NCI-H526 treated with DMSO at 0.1 percent for 48 hours (cell line): ENCODE data around the gene PLAC9.
"Not testable (repeated sequence)": the region's sequence is repeated elsewhere in the genome, so short reads cannot be mapped to it uniquely, and the experiment has no call there.

Experiments used
- DNase-seq: peaks from one replicate; lab custom pipeline; 2025; lab: John Stamatoyannopoulos, UW

The PLAC9 gene

GRCh38 chr10:80139265-80139664 is 6.7 kb downstream of the PLAC9 start:
- DNase-seq: no peak

- DNase-seq: no peak
Observed at GRCh38 chr10:80140251-80140650, 7.7 kb downstream of the PLAC9 start.

GRCh38 chr10:80141696-80142460 is 9.3 kb downstream of the PLAC9 start:
- DNase-seq: no peak

- peak; percentile 48 for DNase-seq
Observed at GRCh38 chr10:80144067-80144695, 11.7 kb downstream of the PLAC9 start.

- DNase-seq: no peak
Observed at GRCh38 chr10:80144696-80145131, 12.2 kb downstream of the PLAC9 start.

- DNase-seq: not testable (repeated sequence)
Observed at GRCh38 chr10:80145406-80146308, 13.1 kb downstream of the PLAC9 start.

- no peak for DNase-seq
Observed at GRCh38 chr10:80146918-80147317, 14.4 kb downstream of the PLAC9 start.

GRCh38 chr10:80148166-80148805 is 15.8 kb downstream of the PLAC9 start:
- DNase-seq: no peak

GRCh38 chr10:80149123-80149522 is 16.6 kb downstream of the PLAC9 start:
- DNase-seq: no peak

GRCh38 chr10:80150172-80150571 is 17.6 kb downstream of the PLAC9 start:
- no peak for DNase-seq

- DNase-seq: no peak
Observed at GRCh38 chr10:80152820-80153219, 20.3 kb downstream of the PLAC9 start.

GRCh38 chr10:80153460-80153859 is 20.9 kb downstream of the PLAC9 start:
- DNase-seq: no peak

- no peak for DNase-seq
Observed at GRCh38 chr10:80154626-80154977, 22.1 kb downstream of the PLAC9 start.

GRCh38 chr10:80154978-80155695 is 22.6 kb downstream of the PLAC9 start:
- DNase-seq: no peak

- no peak for DNase-seq
Observed at GRCh38 chr10:80155696-80156215, 23.2 kb downstream of the PLAC9 start.

- DNase-seq: no peak
Observed at GRCh38 chr10:80156216-80156615, 23.7 kb downstream of the PLAC9 start.

- no peak for DNase-seq
Observed at GRCh38 chr10:80157561-80157960, 25.0 kb downstream of the PLAC9 start.

- DNase-seq: no peak
Observed at GRCh38 chr10:80158126-80158525, 25.6 kb downstream of the PLAC9 start.

- no peak for DNase-seq
Observed at GRCh38 chr10:80158598-80159127, 26.1 kb downstream of the PLAC9 start.

- no peak for DNase-seq
Observed at GRCh38 chr10:80159166-80159873, 26.8 kb downstream of the PLAC9 start.
